Cardiac muscle cell (in vitro differentiated cells and primary cell): ENCODE data around the gene PRELID2. TPM values are rescaled to one million over a fixed set of nuclear protein-coding genes. Genes with fewer than 3 reads are reported as not detected.
A peak's percentile ranks its signal among the peaks of the same experiment; 100 is the strongest.

Experiments used
- DNase-seq, 2 donors: peaks; one replicate each; pipeline versions ENCODE4 v3.0.0 to v3.0.0-alpha.2; 2010 to 2017; ENCODE audit warnings: low read depth in 1 of 2, low spot score in 1 of 2
- H3K27ac ChIP-seq: fragments of 200-600 bp; sonication (generic); 2 replicates; pipeline ENCODE4 v1.5.1; 2016
- H3K27me3 ChIP-seq: fragments of 200-600 bp; sonication (generic); 2 replicates; pipeline ENCODE4 v1.6.0; 2016; ENCODE audit warnings: control low read depth
- H3K36me3 ChIP-seq: fragments of 200-600 bp; sonication (generic); 2 replicates; pipeline ENCODE4 v1.5.1; 2016; ENCODE audit warnings: control low read depth
- H3K4me1 ChIP-seq: fragments of 200-600 bp; sonication (generic); 2 replicates; pipeline ENCODE4 v1.8.1; 2017; ENCODE audit warnings: low read depth, mild to moderate bottlenecking, mixed run types
- H3K4me3 ChIP-seq: fragments of 200-600 bp; sonication (generic); 2 replicates; pipeline ENCODE4 v1.5.1; 2016; ENCODE audit warnings: mild to moderate bottlenecking
- H3K9me3 ChIP-seq: fragments of 200-600 bp; sonication (generic); 2 replicates; pipeline ENCODE4 v1.5.1; 2017; ENCODE audit warnings: low read depth, mild to moderate bottlenecking, control low read depth
- polyA plus RNA-seq: library from polyadenylated mRNA; unstranded; fragments of >200 nt; fragmentation: Nextera tagmentation; extraction: Ambion mirVana; gene quantifications from 2 replicates; pipeline ENCODE4 v1.2.1, GENCODE V29; 2016
- total RNA-seq: library from RNA; depleted of rRNA; stranded (reverse); fragments of >200 nt; gene quantifications from 2 replicates; pipeline ENCODE4 v1.2.3, GENCODE V29; 2016
- TF ChIP-seq, protein P1 (sequence below): IDR thresholded peaks from 2 replicates; pipeline ENCODE4 v1.5.1; 2012; ENCODE audit warnings: low read depth, mild to moderate bottlenecking, low read length

The PRELID2 gene
- total and polyA plus RNA-seq, 2 experiments from 2014 or later = 26.3 to 41.2 TPM

DNA sequence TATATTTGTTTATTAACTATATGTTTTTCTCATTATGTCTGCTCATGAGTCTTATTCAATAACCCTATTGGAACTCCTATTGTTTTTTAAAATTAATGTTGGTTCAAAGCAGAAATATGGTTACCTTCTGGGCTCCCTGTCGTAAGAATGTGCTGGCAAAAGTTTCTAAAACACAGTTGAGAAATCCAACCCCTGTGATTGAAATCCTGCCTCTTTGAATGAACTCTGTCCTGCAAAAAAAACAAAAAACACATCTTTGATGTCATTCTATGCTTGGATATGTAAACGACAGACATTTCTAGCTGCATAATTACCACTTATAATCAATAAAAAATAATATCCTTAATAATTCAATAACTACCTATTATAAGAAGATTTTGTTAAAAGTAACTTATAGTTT is 38.8 kb downstream of the PRELID2 start:
- Histone ChIP-seq H3K36me3 (peaks cover 4% of the 10 kb centered on the region), H3K4me3 (no peak overlapping the region), H3K4me1 (no peaks in the 10 kb centered on the region), H3K9me3 (no peaks in the 10 kb centered on the region), H3K27ac (no peak overlapping the region), H3K27me3 (no peaks in the 10 kb centered on the region)
- no peak for DNase-seq
- TF ChIP-seq, protein P1, sequence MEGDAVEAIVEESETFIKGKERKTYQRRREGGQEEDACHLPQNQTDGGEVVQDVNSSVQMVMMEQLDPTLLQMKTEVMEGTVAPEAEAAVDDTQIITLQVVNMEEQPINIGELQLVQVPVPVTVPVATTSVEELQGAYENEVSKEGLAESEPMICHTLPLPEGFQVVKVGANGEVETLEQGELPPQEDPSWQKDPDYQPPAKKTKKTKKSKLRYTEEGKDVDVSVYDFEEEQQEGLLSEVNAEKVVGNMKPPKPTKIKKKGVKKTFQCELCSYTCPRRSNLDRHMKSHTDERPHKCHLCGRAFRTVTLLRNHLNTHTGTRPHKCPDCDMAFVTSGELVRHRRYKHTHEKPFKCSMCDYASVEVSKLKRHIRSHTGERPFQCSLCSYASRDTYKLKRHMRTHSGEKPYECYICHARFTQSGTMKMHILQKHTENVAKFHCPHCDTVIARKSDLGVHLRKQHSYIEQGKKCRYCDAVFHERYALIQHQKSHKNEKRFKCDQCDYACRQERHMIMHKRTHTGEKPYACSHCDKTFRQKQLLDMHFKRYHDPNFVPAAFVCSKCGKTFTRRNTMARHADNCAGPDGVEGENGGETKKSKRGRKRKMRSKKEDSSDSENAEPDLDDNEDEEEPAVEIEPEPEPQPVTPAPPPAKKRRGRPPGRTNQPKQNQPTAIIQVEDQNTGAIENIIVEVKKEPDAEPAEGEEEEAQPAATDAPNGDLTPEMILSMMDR = no peak

DNA sequence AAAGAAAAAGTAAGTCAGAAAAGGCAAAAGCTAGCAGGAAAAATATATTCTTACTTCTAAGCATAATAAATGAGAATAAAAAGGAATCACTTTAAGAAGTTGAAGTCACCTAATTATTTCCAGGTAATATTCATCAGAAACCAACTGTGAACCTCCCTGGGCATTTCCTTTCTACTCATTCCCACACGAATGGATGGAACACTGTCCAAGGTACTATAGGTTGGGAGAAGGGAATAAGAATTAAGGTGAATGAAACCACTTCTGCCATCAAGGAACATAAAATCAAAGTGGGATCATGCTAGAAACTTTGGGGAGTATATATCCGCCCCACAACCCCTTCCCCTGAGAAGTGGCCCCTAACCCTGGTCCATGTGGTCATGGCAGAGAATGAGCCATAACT is 41.6 kb downstream of the PRELID2 start:
- Histone ChIP-seq H3K4me3 (no peak overlapping the region), H3K36me3 (peaks cover 4% of the 10 kb centered on the region)
- TF ChIP-seq, protein P1 = no peak

DNA sequence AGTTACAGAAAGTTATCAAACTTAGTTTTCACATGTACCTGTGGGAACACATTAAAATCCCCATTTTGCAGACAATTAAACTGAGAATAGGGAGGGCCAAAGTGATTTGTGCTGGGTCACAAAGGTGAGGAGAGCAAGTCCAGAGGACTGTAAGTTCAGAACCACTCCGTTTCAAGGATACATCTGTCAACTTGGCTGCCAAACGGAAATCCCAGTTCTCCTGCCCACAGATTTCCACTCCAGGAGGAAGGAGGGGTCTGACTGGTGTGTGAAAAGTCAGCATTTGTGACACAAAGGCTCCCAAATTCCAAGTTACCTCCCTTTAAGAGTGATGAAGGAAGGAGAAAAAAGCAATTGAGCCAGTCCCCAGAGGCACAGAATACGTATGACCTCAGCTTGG is 42.3 kb downstream of the PRELID2 start:
- no peak overlapping the region for H3K4me3 ChIP-seq
- no peaks in the 10 kb centered on the region for H3K4me1 ChIP-seq
- TF ChIP-seq, protein P1 = no peak
- H3K9me3 ChIP-seq = no peaks in the 10 kb centered on the region
- no peak for DNase-seq
- no peak overlapping the region for H3K27ac ChIP-seq
- H3K27me3 ChIP-seq = no peaks in the 10 kb centered on the region
- H3K36me3 ChIP-seq = peaks cover 4% of the 10 kb centered on the region

More for the DNA sequence above, 41.6 kb downstream of the PRELID2 start:
- no peak overlapping the region for H3K27ac ChIP-seq
- H3K9me3 ChIP-seq = no peaks in the 10 kb centered on the region
- no peaks in the 10 kb centered on the region for H3K27me3 ChIP-seq
- H3K4me1 ChIP-seq = no peaks in the 10 kb centered on the region
- DNase-seq = no peak

DNA sequence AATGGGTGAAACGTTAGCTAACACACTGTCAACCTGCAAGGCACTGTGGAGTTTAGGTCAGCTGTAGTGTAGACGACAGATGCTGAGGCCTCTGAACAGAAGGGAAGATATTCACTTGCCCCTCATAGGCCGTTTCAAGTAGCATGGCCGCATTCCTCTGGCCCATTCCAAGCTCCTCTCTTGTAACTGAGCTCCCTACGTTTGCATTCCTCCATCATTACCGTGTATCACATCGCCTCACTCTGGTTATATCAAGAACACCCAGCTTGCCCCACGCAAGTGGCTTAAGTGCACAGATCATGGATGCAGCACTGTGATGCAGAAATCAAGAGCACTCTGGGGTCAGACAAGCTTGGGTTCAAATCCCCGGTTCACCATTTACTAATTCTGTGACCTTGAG is 43.3 kb downstream of the PRELID2 start:
- Histone ChIP-seq H3K27me3 (no peaks in the 10 kb centered on the region), H3K9me3 (no peaks in the 10 kb centered on the region), H3K4me1 (peaks cover 6% of the 10 kb centered on the region), H3K27ac (no peak overlapping the region), H3K36me3 (peaks cover 4% of the 10 kb centered on the region), H3K4me3 (no peak overlapping the region)
- DNase-seq = no peak
- TF ChIP-seq, protein P1 = no peak

DNA sequence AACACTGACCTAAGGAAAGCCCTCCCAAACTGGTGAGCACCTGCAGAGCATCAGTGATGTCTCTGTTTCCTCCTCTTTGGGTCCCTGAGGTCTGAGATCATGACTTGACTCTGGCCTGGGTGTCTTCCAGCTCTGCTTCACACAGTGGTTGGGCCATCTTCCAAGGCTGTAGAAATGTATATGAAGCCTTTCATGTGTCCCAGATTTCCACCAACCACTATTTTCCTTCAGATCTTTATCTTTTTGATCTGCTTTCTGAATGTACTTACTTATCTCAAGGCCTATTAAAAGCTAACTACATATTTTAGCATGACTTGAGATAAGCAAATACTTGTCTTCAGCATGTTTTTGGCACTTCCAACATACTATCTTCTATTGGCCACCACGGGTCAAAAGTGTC is 47.1 kb downstream of the PRELID2 start:
- Histone ChIP-seq H3K9me3 (no peaks in the 10 kb centered on the region), H3K36me3 (no peaks in the 10 kb centered on the region), H3K27me3 (no peaks in the 10 kb centered on the region), H3K27ac (no peak overlapping the region), H3K4me1 (peaks cover 8% of the 10 kb centered on the region), H3K4me3 (no peak overlapping the region)
- DNase-seq = peak in 1 of 2 donors; percentile 40
- TF ChIP-seq, protein P1 = no peak

DNA sequence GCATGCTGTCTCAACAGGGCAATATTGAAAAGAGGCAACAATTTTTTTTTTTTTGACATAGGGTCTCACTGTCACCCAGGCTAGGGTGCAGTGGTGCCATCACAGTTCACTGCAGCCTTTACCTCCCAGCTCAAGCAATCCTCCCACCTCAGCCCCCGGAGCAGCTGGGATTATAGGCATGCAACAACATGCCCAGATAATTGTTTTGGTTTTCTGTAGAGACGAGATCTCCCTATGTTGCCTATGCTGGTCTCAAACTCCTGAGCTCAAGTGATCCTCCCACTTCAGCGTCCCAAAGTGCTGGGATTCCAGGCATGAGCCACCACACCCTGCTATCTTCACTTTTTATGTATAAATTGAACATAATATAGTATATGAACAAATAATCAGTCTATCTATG is 47.6 kb downstream of the PRELID2 start:
- Histone ChIP-seq H3K4me3 (no peak overlapping the region), H3K36me3 (no peaks in the 10 kb centered on the region), H3K9me3 (no peaks in the 10 kb centered on the region), H3K27ac (no peak overlapping the region), H3K27me3 (no peaks in the 10 kb centered on the region), H3K4me1 (peaks cover 12% of the 10 kb centered on the region)
- TF ChIP-seq, protein P1 = no peak
- no peak for DNase-seq
